H9 (cell line): Measurements from ENCODE around the gene SYVN1. TPM values are rescaled to one million over a fixed set of nuclear protein-coding genes. Genes with fewer than 3 reads are reported as not detected.
A peak's percentile ranks its signal among the peaks of the same experiment; 100 is the strongest.

ENCODE experiments used
- DNase-seq: peaks from one replicate; pipeline ENCODE4 v3.0.0-alpha.2; 2017
- H2AFZ ChIP-seq: one replicate; pipeline ENCODE4 v1.6.1; 2013; ENCODE audit warnings: mild to moderate bottlenecking, low read length, control low read depth, moderate library complexity
- H2AK5ac ChIP-seq: 2 replicates; pipeline ENCODE4 v1.6.1; 2013; ENCODE audit warnings: low read length, control low read depth, mixed read lengths; ENCODE audit not compliant: insufficient read length
- H2BK120ac ChIP-seq: one replicate; pipeline ENCODE4 v1.6.1; 2013; ENCODE audit warnings: low read depth, mild to moderate bottlenecking, low read length, control low read depth, inconsistent platforms; ENCODE audit not compliant: poor library complexity, severe bottlenecking
- H2BK12ac ChIP-seq: 2 replicates; pipeline ENCODE4 v1.6.1; 2013; ENCODE audit warnings: low read length, control low read depth, mixed read lengths, low read depth; ENCODE audit not compliant: insufficient read length
- H2BK15ac ChIP-seq: 2 replicates; pipeline ENCODE4 v1.6.1; 2013; ENCODE audit warnings: low read depth, low read length, control low read depth
- H2BK20ac ChIP-seq: one replicate; pipeline ENCODE4 v1.6.1; 2013; ENCODE audit warnings: low read depth, mild to moderate bottlenecking, low read length, control low read depth, inconsistent platforms; ENCODE audit not compliant: poor library complexity, severe bottlenecking
- H2BK5ac ChIP-seq: 2 replicates; pipeline ENCODE4 v1.6.1; 2013; ENCODE audit warnings: low read length, control low read depth, mixed read lengths; ENCODE audit not compliant: insufficient read length
- H3K14ac ChIP-seq: 2 replicates; pipeline ENCODE4 v1.6.1; 2013; ENCODE audit warnings: low read length, control low read depth; ENCODE audit not compliant: insufficient read depth
- H3K18ac ChIP-seq: 2 replicates; pipeline ENCODE4 v1.6.1; 2013; ENCODE audit warnings: low read depth, mild to moderate bottlenecking, mixed read lengths, low read length, control low read depth; ENCODE audit not compliant: insufficient read length
- H3K23ac ChIP-seq: 2 replicates; pipeline ENCODE4 v1.6.1; 2013; ENCODE audit warnings: low read length, control low read depth, mixed read lengths, low read depth; ENCODE audit not compliant: insufficient read length
- H3K23me2 ChIP-seq: 2 replicates; pipeline ENCODE4 v1.6.1; 2013; ENCODE audit warnings: low read depth, mild to moderate bottlenecking, mixed read lengths, low read length, control low read depth; ENCODE audit not compliant: insufficient read length, poor library complexity, severe bottlenecking
- H3K27ac ChIP-seq: 2 replicates; pipeline ENCODE4 v1.5.1; 2013; ENCODE audit warnings: low read length, control low read depth, mixed read lengths, low read depth; ENCODE audit not compliant: insufficient read length
- H3K27me3 ChIP-seq: 2 replicates; pipeline ENCODE4 v1.6.1; 2013; ENCODE audit warnings: low read length, control low read depth, inconsistent platforms; ENCODE audit not compliant: insufficient read depth
- H3K4ac ChIP-seq: 2 replicates; pipeline ENCODE4 v1.6.1; 2013; ENCODE audit warnings: low read depth, mild to moderate bottlenecking, control low read depth, inconsistent platforms, low read length, moderate library complexity
- H3K4me1 ChIP-seq: 2 replicates; pipeline ENCODE4 v1.6.1; 2013; ENCODE audit warnings: low read length, control low read depth, inconsistent platforms; ENCODE audit not compliant: insufficient read depth
- H3K4me2 ChIP-seq: 2 replicates; pipeline ENCODE4 v1.6.1; 2013; ENCODE audit warnings: low read length, control low read depth, mixed read lengths; ENCODE audit not compliant: insufficient read length, insufficient read depth
- H3K56ac ChIP-seq: 2 replicates; pipeline ENCODE4 v1.6.1; 2013; ENCODE audit warnings: low read depth, mild to moderate bottlenecking, mixed read lengths, low read length, control low read depth; ENCODE audit not compliant: insufficient read length
- H3K79me1 ChIP-seq: 2 replicates; pipeline ENCODE4 v1.6.1; 2013; ENCODE audit warnings: low read depth, mild to moderate bottlenecking, moderate library complexity, low read length, control low read depth, inconsistent platforms; ENCODE audit not compliant: insufficient read depth, poor library complexity, severe bottlenecking
- H3K79me2 ChIP-seq: 2 replicates; pipeline ENCODE4 v1.6.1; 2013; ENCODE audit warnings: low read length, control low read depth, inconsistent platforms; ENCODE audit not compliant: insufficient read depth
- H3K9ac ChIP-seq: 2 replicates; pipeline ENCODE4 v1.6.1; 2013; ENCODE audit warnings: low read length, control low read depth, mixed read lengths; ENCODE audit not compliant: insufficient read length; ENCODE audit errors: extremely low read depth
- H3K9me3 ChIP-seq: one replicate; pipeline ENCODE4 v1.6.1; 2013; ENCODE audit warnings: low read depth, low read length, inconsistent platforms; ENCODE audit not compliant: control insufficient read depth
- H3T11ph ChIP-seq: one replicate; pipeline ENCODE4 v1.6.1; 2013; ENCODE audit warnings: mild to moderate bottlenecking, low read length, control low read depth, inconsistent platforms
- H4K20me1 ChIP-seq: one replicate; pipeline ENCODE4 v1.6.1; 2013; ENCODE audit not compliant: control insufficient read depth, insufficient read length, insufficient read depth
- H4K5ac ChIP-seq: 2 replicates; pipeline ENCODE4 v1.6.1; 2013; ENCODE audit warnings: low read depth, mild to moderate bottlenecking, mixed read lengths, low read length, control low read depth; ENCODE audit not compliant: insufficient read length
- H4K8ac ChIP-seq: replicated peaks from 2 replicates; pipeline ENCODE4 v1.6.1; 2013; ENCODE audit warnings: low read length, control low read depth, mixed read lengths, low read depth; ENCODE audit not compliant: insufficient read length
- H4K91ac ChIP-seq: 2 replicates; pipeline ENCODE4 v1.6.1; 2013; ENCODE audit warnings: low read depth, mild to moderate bottlenecking, moderate library complexity, mixed read lengths, low read length, control low read depth; ENCODE audit not compliant: insufficient read length
- H3K27ac Mint-ChIP-seq, 3 experiments: 2 replicates in 2 of 3; 3 replicates in 1 of 3; pipeline ENCODE4 v1.8.0; 2020 to 2021; ENCODE audit warnings: mixed read lengths in 3 of 3, mild to moderate bottlenecking in 1 of 3, moderate library complexity in 1 of 3
- H3K27me3 Mint-ChIP-seq: 2 replicates; pipeline ENCODE4 v1.8.0; 2021; ENCODE audit warnings: low read depth, mild to moderate bottlenecking, moderate library complexity, mixed read lengths
- H3K36me3 Mint-ChIP-seq, 3 experiments: 2 replicates in 2 of 3; 3 replicates in 1 of 3; pipeline ENCODE4 v1.8.0; 2020 to 2021; ENCODE audit warnings: low read depth in 3 of 3, mixed read lengths in 3 of 3; ENCODE audit not compliant: insufficient read depth in 1 of 3
- H3K4me1 Mint-ChIP-seq, 2 experiments: 2 replicates each; pipeline ENCODE4 v1.8.0; 2020; ENCODE audit warnings: mixed read lengths in 2 of 2
- H3K4me3 Mint-ChIP-seq, 2 experiments: 2 replicates in 1 of 2; 3 replicates in 1 of 2; pipeline ENCODE4 v1.8.0; 2020 to 2021; ENCODE audit warnings: mild to moderate bottlenecking in 2 of 2, mixed read lengths in 2 of 2, moderate library complexity in 1 of 2
- H3K9me3 Mint-ChIP-seq, 2 experiments: 2 replicates in 1 of 2; 3 replicates in 1 of 2; pipeline ENCODE4 v1.8.0; 2020; ENCODE audit warnings: mild to moderate bottlenecking in 2 of 2, mixed read lengths in 2 of 2, moderate library complexity in 1 of 2
- CTCF ChIP-seq: fragments of 200-600 bp; sonication (generic); conservative IDR thresholded peaks from 3 replicates; pipeline ENCODE4 v1.8.0; 2021; ENCODE audit warnings: antibody characterized with exemption, mild to moderate bottlenecking
- WGBS: extraction: QIAGEN DNeasy Blood & Tissue Kit; methylation state at CpG from one replicate; pipeline ENCODE4 v1.1.7; 2013; ENCODE audit warnings: missing lambda C conversion rate, low lambda C conversion rate, mixed read lengths; ENCODE audit not compliant: insufficient read length; ENCODE audit errors: extremely low coverage; 5-methylcytosine and 5-hydroxymethylcytosine counted together
- total RNA-seq: library from RNA; stranded (reverse); gene quantifications from 2 replicates; pipeline ENCODE4 v1.2.1, GENCODE V29; 2021

The SYVN1 gene
- total RNA-seq, 1 experiment from 2014 or later, result 31.6 TPM

- peak overlapping the region; percentile 79 for H3K4me2 ChIP-seq
- no peak overlapping the region for H4K8ac ChIP-seq
- Mint-ChIP-seq H3K4me3 (peak overlapping the region; percentile 97 to 99), H3K27me3 (no peaks in the 10 kb centered on the region), H3K36me3 (peaks cover 23 to 68% (median 65%) of the 10 kb centered on the region in 3 experiments), H3K9me3 (no peaks in the 10 kb centered on the region; a peak in 1 of 5 replicates), H3K27ac (peak overlapping the region; percentile 98 to 100 (median 99)), H3K4me1 (peaks cover 14 to 16% of the 10 kb centered on the region in 2 experiments)
- peak overlapping the region; percentile 79 for H3K27ac ChIP-seq
- no peak overlapping the region for H3K23ac ChIP-seq
- H3K14ac ChIP-seq, result peak overlapping the region; percentile 85
- H2BK12ac ChIP-seq, result no peak overlapping the region
- no peak overlapping the region for H3K56ac ChIP-seq
- H3K9ac ChIP-seq, result peak overlapping the region; percentile 93
- no peak overlapping the region for H3K4ac ChIP-seq
- TF ChIP-seq CTCF, result no peak
- no peak for DNase-seq
- H3T11ph ChIP-seq, result no peak overlapping the region
- peak overlapping the region; percentile 69 for H3K18ac ChIP-seq
- no peak overlapping the region for H2BK120ac ChIP-seq
- no CpG with 5 or more reads among the region's 23 CpGs for WGBS
- no peak overlapping the region for H4K91ac ChIP-seq
- H3K27me3 ChIP-seq, result no peaks in the 10 kb centered on the region
- H4K20me1 ChIP-seq, result peaks cover 3% of the 10 kb centered on the region
- peaks cover 3% of the 10 kb centered on the region for H3K79me1 ChIP-seq
- no peaks in the 10 kb centered on the region for H3K4me1 ChIP-seq
- H4K5ac ChIP-seq, result no peak overlapping the region
- peaks cover 12% of the 10 kb centered on the region for H3K23me2 ChIP-seq
- H2AFZ ChIP-seq, result no peak overlapping the region
- peaks cover 8% of the 10 kb centered on the region; the same call in 1 of the 2 replicates for H3K79me2 ChIP-seq
- no peak overlapping the region for H2BK15ac ChIP-seq
- H2BK5ac ChIP-seq, result no peak overlapping the region
- no peak overlapping the region for H2BK20ac ChIP-seq
- no peak overlapping the region for H2AK5ac ChIP-seq
- H3K9me3 ChIP-seq, result no peaks in the 10 kb centered on the region
Measured at GRCh38 chr11:65084598-65085375, 49.5 kb downstream of the SYVN1 start.
